ENCODE measurements around the gene C1orf21.

Gene C1orf21

GRCh38 chr1:184387476-184388318 lies 868 bp downstream of the C1orf21 start:
- DNase-seq = peak; percentile 74

- DNase-seq = no peak
Measured at GRCh38 chr1:184388319-184388889, 1.6 kb downstream of the C1orf21 start.

GRCh38 chr1:184388971-184389370 lies 2.1 kb downstream of the C1orf21 start:
- DNase-seq = no peak

- DNase-seq = no peak
Measured at GRCh38 chr1:184389446-184389845, 2.6 kb downstream of the C1orf21 start.

GRCh38 chr1:184390889-184391288 lies 4.1 kb downstream of the C1orf21 start:
- DNase-seq = no peak

- DNase-seq = no peak
Measured at GRCh38 chr1:184392067-184392466, 5.2 kb downstream of the C1orf21 start.

GRCh38 chr1:184392779-184393522 lies 6.1 kb downstream of the C1orf21 start:
- no peak for DNase-seq

GRCh38 chr1:184393962-184394361 lies 7.1 kb downstream of the C1orf21 start:
- no peak for DNase-seq

GRCh38 chr1:184395370-184395769 lies 8.5 kb downstream of the C1orf21 start:
- no peak for DNase-seq

- no peak for DNase-seq
Measured at GRCh38 chr1:184395937-184396480, 9.2 kb downstream of the C1orf21 start.

- no peak for DNase-seq
Measured at GRCh38 chr1:184399192-184399847, 12.5 kb downstream of the C1orf21 start.

GRCh38 chr1:184403961-184404726 lies 17.3 kb downstream of the C1orf21 start:
- no peak for DNase-seq

- no peak for DNase-seq
Measured at GRCh38 chr1:184404727-184405027, 17.8 kb downstream of the C1orf21 start.

GRCh38 chr1:184405094-184405800 lies 18.4 kb downstream of the C1orf21 start:
- DNase-seq = no peak

- DNase-seq = no peak
Measured at GRCh38 chr1:184405801-184406142, 18.9 kb downstream of the C1orf21 start.

- no peak for DNase-seq
Measured at GRCh38 chr1:184406479-184406878, 19.6 kb downstream of the C1orf21 start.

GRCh38 chr1:184407816-184408510 lies 21.1 kb downstream of the C1orf21 start:
- no peak for DNase-seq

GRCh38 chr1:184408580-184408979 lies 21.8 kb downstream of the C1orf21 start:
- DNase-seq = no peak

- no peak for DNase-seq
Measured at GRCh38 chr1:184409011-184409410, 22.2 kb downstream of the C1orf21 start.

- no peak for DNase-seq
Measured at GRCh38 chr1:184412472-184412871, 25.6 kb downstream of the C1orf21 start.

- no peak for DNase-seq
Measured at GRCh38 chr1:184416481-184416880, 29.7 kb downstream of the C1orf21 start.
